Activated CD4-positive, CD25-positive, alpha-beta regulatory T cell treated with anti-CD3 and anti-CD28 coated beads, Interleukin-2, amount 50 U/mL, for 72 hours (primary cell): ENCODE data around the gene TRPC4.

Experiments
- DNase-seq: peaks from one replicate; pipeline ENCODE4 v3.0.0; 2021

TRPC4 gene

DNA sequence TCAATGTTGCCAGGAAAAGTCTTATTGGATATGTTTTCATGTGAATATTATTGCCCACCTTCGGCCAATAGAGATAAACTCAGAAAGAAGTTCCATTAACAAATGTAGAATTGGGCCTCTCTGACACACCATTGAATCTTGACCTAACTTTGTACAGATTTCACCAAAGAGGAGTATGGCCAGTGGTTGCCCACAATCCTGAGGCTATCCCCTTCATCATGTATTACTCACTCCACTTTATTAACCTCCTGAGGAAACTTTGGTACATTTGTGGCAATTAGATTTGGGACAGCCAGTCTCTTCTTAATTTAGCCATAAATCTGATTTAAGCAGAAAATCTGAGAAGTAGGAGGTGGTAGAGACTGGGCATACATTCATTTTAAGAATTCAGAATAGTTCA lies 217.7 kb downstream of the TRPC4 start:
- DNase-seq: no peak

DNA sequence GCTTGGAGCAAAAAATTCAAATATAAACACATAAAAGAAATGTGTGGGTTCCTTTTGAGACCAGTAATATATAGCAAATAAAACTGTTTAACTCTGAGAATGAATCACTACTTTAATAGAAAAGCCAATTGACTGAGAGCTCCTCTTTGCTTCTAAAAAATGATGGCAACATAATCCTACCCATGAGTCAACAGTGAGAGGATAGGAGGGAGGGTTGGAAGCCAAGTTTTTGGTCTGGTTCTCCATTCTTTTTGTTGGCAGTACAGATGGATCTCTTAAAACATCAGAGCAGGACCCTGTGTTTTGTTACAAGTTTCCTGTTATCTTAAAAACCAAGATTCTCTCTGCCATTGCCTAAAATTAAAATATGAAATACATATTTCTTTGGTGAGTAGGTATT lies 221.0 kb downstream of the TRPC4 start:
- no peak for DNase-seq

DNA sequence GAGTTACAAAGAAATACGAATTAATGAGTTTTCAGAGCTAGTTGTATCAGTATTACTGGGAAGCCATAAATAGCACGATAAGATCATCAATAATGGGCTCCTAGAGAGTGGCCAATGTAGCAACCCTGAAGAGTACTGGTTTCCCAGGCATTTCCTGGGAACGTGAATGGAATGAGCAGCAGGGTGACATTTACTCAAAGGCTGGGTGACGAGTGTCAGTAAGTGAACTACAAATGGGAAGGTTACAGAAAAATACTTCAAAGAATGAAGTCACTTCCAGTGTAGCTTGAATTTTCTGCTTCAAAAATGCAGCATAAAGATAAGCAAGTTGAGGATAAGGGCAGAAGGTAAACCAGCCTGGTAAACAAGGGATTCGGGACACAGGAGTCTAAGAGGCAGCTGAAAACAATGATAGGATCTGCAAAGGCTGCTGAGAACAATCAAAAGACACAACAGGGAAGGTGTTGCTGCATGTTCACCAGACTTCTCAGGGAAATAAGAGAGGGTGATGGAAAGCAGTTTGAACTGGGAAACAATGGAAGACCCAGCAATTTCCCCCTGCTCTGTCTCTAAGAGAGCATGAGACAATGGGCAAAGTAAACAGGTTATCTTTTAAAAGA lies 222.4 kb downstream of the TRPC4 start:
- DNase-seq: no peak

DNA sequence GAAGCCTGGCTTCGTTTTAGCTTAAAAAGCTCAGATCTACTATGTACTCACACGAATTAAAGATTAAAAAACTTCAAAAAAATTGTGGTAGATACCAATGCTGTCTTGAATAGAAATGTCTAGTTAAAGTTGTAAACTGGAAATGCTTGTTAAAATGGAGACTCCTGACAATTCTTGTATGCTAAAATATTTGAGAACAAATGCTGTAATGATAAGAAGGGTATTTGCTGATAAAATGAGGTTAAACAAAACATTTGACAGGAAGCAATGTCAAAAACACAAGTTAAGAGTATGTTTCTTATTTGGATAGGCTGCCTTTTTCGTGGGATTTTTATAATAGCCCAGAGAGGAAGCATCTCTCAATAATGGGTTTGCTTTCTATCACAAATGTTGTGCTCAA lies 223.0 kb downstream of the TRPC4 start:
- DNase-seq: no peak

DNA sequence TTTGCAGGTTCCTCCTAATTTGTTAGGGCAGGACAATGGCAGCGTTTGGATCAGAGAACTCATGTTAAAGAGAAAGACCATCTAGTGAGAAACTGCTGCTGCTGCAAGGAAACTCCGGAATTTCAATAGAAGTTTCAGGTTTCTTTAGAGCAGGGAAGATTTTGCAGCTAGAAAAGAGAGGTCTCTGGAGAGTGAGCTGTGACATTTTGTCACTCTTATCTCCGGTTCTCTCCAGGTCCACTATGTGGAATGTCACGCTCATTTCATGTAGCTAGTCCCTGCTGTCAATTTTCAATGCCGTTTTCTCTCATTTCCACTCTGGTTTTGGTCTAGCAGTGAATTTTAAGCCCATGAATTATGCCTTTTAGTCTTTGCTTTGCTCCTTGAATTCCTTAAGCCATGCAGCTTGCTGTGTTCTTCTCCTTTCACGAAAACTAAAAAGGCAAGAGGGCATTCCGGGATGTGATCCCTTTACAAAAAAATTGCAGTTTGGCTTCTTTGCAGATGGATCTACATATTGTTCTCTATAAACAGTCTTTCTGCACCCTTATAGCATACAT lies 224.3 kb downstream of the TRPC4 start:
- no peak for DNase-seq

DNA sequence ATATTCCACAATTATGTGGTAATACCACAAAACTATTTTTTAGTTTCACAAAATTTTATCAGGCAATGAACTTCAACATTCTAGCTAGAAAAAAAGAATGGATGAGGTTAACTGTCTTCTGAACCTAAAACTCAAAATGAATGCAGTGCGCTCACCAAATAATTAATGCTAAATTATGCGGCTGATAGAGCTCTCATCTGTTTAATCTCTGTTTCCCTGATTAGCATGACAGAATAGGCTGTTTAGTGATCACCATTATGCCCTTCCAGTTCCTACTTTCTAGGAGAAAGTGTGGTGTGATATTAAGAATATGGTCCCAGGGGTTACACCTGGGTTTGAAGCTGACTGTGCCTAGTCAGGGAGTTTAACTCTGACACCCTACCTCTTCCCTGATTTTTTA lies 228.2 kb downstream of the TRPC4 start:
- no peak for DNase-seq

DNA sequence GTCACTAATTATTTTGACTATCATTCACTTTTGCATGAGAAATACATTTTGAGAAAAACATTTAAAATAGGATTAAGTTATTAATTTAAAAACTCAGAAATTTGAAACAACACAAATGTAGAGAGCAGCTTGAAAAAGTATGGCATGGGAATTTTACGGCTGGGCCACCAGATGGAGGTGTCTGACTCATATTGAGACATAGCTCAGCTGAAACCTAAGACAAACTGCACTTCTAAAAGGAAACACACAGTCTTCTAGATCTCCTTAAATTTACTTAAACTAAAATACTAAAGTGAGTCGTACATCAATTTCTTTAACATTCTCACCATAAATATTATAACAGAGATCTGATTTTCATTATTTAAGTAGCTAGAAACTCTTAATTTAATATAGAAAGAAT lies 229.1 kb downstream of the TRPC4 start:
- DNase-seq: no peak

DNA sequence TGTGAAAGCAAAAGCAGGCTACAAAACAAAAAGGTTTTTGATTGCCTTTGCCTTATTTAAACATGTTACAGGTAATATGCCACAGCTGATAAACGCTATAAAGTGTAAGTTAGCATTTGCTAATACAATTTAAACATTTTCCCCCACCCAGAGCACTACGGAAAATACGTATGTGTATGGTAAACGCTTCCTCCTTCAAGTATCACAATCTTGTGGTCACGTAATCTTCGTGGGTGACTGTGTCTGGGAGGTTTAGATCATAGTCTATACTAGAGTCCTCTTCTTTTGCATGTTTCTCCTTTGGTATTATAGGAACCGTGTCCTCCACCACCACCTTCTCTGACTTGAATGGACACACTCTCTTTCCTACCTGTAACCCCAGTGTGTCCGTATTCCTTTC lies 232.9 kb downstream of the TRPC4 start:
- no peak for DNase-seq

DNA sequence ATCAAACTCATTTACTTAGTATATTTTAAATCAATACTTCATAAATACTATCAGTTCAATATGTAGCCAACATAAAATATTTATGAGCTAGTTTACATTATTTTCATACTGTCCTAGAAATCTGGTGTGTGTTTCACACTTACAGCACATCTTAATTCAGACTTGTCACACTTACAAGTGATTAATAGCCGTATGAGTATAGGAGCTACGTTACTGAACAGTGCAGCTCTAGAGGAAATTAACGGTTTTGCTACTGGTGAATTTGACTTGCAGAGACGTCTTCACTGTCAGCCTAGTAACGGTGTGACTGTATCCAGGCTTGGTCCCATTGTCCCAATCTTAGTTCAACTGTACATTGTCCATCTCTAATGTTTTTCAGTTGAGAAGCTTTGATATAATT lies 237.3 kb downstream of the TRPC4 start:
- DNase-seq: no peak

DNA sequence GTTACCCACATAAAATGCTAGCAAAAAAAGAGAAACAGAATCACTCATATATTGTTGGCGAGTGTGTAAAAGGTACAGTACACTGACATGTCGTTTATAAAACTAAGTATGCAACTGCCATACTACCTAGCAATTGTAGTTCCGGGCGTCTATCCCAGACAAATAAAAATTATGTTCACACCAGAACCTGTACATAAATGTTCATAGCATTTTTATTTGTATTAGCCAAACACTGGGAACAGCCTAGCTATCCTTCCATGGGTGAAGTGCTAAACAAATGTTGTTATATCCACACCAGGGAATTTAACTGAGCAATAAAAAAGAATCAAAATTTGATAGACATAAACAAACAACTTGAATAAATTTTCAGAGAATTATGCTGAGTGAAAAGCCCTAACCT lies 242.1 kb downstream of the TRPC4 start:
- no peak for DNase-seq

DNA sequence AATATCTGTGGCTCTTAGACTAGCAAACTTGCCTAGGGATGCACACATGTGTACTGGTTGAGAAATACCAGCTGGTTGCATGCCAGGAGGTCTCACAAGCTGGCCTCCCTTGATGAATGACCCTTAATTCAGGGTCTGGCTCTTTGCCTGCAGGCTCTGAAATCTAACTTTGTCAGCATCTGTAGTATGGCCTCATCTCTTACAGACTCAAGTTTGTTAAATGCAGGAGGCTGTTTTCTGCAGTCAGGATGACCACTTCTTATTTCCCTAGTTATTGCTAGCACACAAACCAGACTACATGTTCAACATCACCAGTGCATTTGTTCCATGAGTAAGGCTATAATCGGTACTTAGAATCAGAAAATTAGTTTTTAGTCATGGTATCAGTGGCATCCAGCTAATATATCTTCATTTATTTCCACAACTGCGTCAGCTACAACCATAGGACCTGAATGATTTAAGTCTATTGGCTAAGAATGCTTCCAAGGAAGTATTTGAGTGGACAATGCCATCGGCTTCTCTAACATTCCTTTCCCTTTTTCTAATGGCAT lies 247.7 kb downstream of the TRPC4 start:
- DNase-seq: no peak

DNA sequence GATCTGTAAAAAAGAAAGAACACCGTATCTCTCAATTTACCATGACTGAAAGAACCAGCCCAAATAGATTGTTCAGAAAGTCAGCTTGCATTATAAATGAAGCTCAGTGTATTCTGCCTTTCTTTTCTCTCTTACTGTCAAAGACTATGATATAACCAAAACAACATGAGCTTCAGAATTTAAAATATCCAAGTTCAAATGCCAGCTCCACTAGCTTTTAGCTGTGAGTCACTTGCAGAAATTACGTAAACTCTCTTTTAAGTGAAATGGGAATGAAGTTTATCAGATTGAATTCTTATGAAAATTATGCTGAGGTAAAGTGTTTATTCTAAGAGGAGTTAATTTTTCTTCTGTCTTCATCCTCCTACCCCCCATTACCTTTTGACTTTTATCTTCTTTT lies 251.0 kb downstream of the TRPC4 start:
- no peak for DNase-seq

DNA sequence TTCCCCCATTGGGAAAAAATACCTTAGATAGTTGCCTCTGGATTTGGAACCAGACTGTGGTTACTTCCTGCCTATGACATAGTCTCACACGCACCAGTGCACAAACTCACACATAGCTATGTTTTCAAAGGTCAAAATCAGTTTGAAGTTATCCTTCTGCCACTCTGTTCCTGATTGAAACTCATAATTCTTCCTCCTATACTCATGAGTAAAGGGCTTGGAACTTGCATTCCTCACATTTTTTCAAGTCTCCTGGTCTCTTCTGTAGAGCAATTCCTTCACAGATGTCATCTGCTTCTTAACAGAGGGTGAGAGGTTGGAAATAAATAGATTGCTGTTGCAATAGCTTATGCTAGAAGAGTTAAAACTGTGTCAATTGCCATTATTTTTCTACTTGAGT lies 252.4 kb downstream of the TRPC4 start:
- no peak for DNase-seq

DNA sequence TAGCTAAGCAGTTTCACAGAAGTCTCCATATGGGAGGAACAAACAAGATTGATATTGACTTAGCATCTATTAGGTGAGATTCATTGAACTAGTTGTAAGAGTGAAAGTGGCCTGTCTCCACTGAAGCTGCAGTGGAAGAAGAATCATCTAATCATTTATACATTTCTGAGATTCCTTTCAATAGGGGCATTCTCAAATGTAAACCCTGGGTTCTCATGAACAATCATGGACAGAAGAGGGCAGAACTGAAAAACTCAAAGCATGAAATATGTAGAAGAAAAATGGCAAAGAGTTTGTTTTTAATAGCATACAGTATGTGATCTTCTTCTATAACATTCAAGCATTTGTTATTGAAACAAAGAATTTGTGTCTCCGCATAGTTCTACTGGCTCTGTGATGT lies 253.4 kb downstream of the TRPC4 start:
- no peak for DNase-seq

DNA sequence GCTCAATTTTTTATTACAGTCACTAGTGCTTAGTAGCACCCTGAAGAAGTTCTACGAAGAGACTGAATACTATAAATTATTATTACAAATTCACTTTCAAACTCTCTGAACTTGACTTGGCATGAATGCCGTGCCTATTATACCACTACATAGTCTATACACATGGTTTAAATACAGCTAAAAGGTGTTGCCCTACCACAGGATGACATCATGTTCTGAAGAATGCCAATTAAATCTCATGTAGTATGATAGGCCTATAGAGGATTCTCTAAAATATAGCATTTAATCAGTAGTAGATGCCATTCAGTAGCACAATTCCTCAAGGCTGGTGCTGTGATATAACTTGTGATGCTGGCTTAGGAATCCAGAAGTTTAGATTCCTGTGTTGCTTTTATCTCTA lies 254.3 kb downstream of the TRPC4 start:
- no peak for DNase-seq

DNA sequence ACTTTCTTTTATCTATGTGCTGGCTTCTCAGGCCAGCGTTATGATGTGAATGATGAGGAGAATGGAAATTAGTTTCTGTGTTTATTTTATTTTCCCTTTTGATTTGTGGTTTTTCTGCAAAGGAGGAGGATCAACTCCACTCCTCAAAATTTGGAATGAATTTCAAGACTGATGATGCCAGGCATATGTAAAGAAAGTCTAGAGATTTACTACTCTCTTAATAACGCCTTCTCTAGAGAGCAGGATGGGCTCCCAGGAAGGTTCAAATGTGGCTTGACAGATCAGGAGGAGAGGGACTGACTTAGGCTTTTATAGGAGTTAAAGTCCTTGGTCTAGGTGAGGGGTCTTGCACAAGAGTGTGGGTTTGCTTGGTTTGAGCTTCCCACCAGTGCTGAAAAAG lies 255.9 kb downstream of the TRPC4 start:
- DNase-seq: no peak

DNA sequence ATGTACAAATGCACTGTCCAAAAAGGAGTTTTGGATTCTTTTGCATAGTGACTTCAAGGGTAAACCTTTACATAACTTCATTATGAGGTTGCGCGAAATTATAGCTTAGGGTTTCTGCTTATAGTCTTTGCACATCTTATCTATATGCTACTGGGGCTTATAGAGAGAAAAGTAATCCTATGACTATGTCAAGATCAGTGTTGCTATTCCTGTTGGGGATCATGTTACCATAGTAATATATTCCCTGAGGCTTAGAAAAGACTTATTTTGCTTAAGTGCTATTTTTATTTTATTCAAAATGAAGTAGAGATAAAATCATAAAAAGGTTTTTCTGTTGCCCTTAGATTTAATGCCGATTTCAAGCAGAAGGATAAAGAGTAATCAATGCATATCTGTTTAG lies 256.3 kb downstream of the TRPC4 start:
- no peak for DNase-seq

DNA sequence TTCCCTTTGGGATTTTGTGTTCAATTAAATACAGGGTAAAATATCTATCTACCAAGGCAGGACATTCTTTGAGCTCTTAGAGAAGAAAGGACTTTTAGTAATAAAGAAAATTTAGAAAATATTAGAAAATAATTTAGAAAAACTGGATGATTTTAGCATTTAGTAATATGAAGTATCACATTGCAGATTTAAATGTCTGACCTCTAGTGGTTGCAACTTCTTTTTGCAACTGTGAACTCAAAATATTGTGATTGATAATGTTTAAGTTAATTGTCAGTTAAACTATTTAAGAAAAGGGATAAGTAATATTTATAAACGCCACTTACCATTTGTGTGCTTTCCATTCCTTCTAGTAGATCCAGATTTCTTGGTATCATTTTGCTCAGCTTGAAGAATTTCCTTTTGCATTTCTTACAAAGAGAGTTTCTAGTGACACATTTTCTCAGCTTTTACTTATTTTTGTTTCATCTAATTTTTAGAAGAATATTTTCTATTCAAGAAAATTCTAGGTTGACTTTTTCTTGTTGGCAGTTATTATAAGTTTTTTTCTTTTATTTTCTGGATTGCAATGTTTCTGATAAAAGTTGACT lies 260.7 kb downstream of the TRPC4 start:
- no peak for DNase-seq

DNA sequence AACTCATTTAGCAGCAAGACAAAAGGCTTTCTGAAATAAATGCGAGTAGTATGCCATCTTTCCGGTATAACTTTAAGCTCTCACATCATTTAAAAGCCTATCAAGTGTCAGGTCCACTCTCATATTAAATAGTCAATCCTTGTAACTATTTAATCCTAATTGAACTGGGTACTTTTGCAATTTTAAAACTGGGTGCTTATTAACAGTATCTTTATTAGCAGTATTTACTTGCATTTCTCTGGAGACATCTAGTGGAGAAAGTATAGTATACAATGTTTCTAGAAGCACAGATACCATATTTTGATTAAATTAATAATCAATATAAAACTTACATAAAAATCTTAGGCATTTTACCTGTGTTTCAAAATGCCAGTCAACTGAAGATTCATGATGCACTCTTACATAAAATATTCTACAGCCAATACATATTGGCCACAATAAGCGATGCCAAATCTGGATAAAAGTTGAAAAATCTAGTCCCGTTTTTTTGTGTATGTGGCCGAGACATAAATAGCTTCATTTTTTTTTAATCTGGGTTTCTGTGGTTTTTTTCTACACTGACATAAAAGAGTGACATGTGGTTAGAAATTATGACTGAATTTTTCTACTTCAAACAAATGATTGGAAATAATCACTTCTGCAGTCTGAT lies 266.7 kb downstream of the TRPC4 start:
- DNase-seq: no peak

DNA sequence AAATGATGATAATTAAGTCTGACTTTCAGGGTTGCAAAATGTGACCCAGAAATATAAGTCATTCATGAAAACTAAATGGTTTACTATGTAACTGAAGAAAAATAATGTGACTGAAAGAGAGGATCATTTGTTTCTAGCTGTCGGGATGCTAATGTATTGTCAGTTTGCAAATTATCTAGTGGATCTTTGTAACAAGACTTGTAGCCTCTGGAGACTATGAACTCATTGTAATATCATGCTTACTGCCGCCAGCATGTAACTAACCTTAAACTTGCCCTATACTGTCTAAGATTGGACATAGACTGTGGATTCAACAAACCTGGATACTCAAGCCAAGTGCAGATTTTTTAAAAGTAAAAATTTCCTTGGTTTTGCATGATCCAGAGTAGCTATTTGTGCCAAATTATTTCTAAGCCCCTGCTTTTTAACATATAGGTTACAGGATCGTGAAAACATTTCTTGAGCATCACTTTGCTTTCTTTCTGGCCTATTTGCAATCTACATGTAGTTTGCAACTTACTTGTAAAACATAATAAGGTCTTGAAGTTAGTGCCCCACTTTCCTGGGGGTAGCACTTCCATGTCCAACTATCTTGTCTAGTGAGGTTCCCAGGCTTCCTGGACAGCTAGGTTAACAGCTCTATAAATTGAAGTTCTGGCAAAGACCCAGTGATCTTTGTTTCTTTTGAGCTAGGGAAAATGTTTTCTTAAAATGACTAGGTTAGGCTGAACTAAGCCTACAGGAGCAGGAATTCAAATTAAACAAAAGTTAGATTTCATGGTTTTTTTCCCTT lies 267.7 kb downstream of the TRPC4 start:
- DNase-seq: no peak

DNA sequence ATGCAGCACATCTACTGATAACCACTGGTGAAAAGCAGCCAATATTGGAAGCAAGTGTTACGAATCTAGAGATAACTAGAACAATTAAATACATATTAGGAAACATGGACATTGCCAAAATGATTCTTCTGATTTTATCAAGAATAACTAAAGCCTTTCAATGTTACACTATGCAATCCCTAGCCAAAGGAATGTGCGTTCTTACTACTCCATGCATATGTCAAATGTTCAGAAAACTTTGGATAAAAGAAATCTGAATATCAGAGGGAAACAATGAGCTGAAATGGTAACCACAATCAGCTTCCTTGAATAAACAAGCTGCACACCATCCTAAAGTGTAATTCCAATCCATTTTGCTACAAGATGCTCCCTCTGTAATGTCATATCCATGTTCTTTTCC lies 270.1 kb downstream of the TRPC4 start:
- no peak for DNase-seq

DNA sequence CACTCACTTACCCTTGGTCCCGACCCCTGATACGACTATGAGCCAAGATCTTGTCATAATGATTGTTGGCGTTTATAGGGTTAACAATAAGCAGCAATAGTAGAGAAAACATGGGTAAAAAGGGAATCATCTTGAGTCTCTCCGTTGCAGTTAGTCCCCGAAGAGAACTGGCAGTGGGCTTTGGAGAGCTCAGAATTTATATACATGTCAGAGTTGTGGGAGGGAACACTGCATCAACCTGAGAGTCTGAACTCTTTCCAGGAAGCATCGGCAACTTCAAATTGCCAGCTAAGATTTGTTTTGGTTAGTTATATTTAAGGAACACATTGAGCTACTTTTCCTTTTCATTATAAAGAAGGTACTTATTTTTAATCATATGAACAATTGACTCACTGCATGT lies 271.0 kb downstream of the TRPC4 start, which contains the start of gene POSTN:
TSS of gene POSTN (minus strand) at position 172 of the 400 bp plus-strand sequence. CDS start at position 130, 42 bp downstream.
- DNase-seq: no peak

DNA sequence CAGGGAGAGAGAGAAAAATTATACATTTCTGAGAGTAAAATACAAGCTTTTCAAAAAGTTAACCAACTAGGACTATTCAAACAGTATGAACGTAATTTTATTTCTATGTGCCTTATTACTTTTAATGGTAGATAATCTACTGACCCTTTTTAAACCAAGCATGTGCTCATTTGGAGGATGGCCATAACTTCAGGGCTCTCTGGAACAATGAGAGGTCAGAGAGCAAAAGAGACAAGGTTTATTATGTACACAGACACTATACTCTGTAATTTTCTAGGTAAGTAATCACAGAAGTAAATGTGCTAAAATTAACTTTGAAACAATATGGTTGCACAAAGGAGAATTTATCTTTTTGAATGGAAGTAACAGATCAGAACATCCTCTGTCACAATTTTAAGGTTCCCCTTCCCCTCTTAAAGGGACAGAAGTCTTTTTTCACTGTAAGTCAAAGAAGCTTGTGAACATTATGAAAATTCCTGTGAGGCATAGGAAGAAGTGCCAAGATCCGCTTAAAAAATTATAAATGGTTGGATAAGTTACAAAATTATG lies 272.0 kb downstream of the TRPC4 start:
- DNase-seq: no peak
